Activated naive CD8-positive, alpha-beta T cell (primary cell): ENCODE measurements around the gene KCNK4.
A peak's percentile ranks its signal among the peaks of the same experiment; 100 is the strongest.
"Not testable (repeated sequence)": the region's sequence is repeated elsewhere in the genome, so short reads cannot be mapped to it uniquely, and the experiment has no call there.

Source experiments
- H3K27ac Mint-ChIP-seq: one replicate; pipeline ENCODE4 v1.8.0; 2021; ENCODE audit warnings: mixed read lengths
- H3K27me3 Mint-ChIP-seq: one replicate; pipeline ENCODE4 v1.8.0; 2021; ENCODE audit warnings: mixed read lengths
- H3K36me3 Mint-ChIP-seq: one replicate; pipeline ENCODE4 v1.8.0; 2021; ENCODE audit warnings: mixed read lengths
- H3K4me1 Mint-ChIP-seq: one replicate; pipeline ENCODE4 v1.8.0; 2021; ENCODE audit warnings: low read depth, mixed read lengths
- H3K4me3 Mint-ChIP-seq: one replicate; pipeline ENCODE4 v1.8.0; 2021; ENCODE audit warnings: mild to moderate bottlenecking, mixed read lengths
- H3K9me3 Mint-ChIP-seq: one replicate; pipeline ENCODE4 v1.8.0; 2021; ENCODE audit warnings: low read depth, mixed read lengths

KCNK4 gene

GRCh38 chr11:64291262-64291751 is at the start of gene KCNK4:
Gene KCNK4 (plus strand): TSS chr11:64291302. CDS start chr11:64293019, 1,717 bp downstream.
- Mint-ChIP-seq H3K27ac (peak within 1 kb of the TSS; percentile 54), H3K27me3 (peaks cover 20% of the 10 kb centered on the region), H3K4me1 (peaks cover 13% of the 10 kb centered on the region), H3K9me3 (no peaks in the 10 kb centered on the region), H3K4me3 (peak within 1 kb of the TSS; percentile 82), H3K36me3 (no peaks in the 10 kb centered on the region)

DNA sequence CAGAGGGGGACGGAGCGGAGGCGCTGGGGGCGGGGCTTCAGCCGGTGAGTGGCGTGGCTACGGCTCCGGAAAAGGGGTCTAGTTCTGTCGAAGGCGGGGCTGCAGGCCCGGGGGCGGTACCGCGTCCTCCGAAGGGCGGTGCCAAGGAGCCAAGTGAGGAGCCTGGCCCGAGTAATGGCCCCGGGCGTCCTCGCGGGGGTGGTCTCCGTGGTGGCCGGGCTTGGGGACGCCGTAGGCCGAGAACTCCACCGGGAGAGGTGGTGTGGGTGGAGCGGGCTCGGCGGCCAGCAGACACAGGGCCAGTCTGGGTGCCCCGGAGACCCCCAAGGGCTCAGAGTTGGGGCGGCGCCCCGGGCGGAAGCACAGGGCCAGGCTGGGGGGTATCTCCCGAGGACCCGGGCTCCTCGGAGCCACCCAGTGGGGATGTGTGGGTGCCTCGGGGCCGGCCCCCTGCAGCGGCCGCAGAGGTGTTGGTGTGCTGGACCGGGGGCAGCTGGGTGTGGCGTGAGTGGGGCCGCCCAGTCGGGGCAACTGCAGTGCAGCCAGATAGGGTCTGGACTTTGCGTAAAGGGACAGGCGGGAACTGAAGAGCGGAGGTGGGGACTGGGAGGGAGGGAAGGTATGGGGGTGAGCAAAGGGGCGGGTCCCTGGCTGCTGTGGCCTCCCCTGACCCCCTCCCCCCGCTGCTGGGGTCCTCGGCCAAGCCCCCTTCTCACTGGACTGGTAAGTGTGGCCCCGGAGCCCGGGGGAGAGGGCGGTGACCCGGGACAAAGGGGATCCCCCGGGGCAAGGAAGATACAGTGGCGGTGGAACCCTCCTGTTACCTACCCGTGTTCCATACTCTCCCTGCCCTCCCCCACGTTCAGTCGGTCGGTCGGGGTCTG is 49.4 kb upstream of the KCNK4 start:
- Mint-ChIP-seq H3K9me3 (no peaks in the 10 kb centered on the region), H3K4me1 (peaks cover 27% of the 10 kb centered on the region), H3K36me3 (no peaks in the 10 kb centered on the region), H3K4me3 (peak overlapping the region; percentile 92), H3K27me3 (no peaks in the 10 kb centered on the region), H3K27ac (peak overlapping the region; percentile 97)

DNA sequence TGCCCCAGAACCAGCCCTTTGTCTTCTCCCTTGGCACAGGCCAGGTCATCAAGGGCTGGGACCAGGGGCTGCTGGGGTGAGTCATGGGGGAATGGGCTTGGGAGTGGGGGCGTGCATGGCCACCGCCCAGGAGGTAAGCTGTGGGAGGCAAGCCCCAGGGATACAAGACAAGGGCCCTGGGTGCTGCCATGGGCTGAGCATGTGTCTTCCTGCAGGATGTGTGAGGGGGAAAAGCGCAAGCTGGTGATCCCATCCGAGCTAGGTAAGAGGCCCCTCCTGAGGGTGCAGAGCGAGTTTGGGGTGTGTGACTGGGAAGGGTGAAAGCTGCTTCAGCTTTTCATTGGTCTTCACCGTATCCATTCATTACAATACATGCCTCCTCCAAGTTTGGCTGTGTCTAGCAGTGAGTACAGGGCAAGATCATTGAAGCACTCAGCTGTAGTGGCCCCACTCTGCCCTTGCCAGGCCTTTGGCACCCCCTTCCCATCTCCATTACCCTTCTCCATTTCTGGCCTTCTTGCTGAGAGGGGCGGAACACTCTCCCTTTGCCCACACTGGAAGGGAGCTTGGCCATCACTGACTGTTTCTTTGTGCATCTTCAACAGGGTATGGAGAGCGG is 47.8 kb upstream of the KCNK4 start:
- H3K4me1 Mint-ChIP-seq, result peaks cover 30% of the 10 kb centered on the region
- peak overlapping the region; percentile 77 for H3K4me3 Mint-ChIP-seq
- peak overlapping the region; percentile 54 for H3K27ac Mint-ChIP-seq
- no peaks in the 10 kb centered on the region for H3K9me3 Mint-ChIP-seq
- no peaks in the 10 kb centered on the region for H3K36me3 Mint-ChIP-seq
- no peaks in the 10 kb centered on the region for H3K27me3 Mint-ChIP-seq

DNA sequence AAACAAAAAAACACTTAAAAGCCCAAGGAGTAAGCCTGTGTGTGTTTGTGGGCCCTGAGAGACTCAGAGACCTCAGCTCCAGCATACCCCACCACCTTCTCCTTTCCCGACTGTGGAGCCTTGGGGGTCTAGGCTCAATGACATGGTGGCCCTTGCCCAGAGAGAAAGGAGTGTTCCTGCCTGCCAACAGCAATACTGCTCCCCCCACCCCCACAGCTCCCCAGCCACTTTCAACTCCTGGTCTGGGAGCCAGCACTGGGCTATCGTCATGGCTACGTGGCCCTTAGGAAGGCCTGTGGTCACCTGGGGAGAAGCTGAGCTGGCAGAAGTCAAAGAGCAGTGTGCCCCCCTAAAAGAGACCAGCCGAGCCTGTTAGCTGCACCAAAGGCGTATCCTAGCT is 47.0 kb upstream of the KCNK4 start:
- Mint-ChIP-seq H3K9me3 (no peaks in the 10 kb centered on the region), H3K27me3 (no peaks in the 10 kb centered on the region), H3K4me3 (peak overlapping the region; percentile 77), H3K27ac (peak overlapping the region; percentile 54), H3K4me1 (peaks cover 28% of the 10 kb centered on the region), H3K36me3 (no peaks in the 10 kb centered on the region)

DNA sequence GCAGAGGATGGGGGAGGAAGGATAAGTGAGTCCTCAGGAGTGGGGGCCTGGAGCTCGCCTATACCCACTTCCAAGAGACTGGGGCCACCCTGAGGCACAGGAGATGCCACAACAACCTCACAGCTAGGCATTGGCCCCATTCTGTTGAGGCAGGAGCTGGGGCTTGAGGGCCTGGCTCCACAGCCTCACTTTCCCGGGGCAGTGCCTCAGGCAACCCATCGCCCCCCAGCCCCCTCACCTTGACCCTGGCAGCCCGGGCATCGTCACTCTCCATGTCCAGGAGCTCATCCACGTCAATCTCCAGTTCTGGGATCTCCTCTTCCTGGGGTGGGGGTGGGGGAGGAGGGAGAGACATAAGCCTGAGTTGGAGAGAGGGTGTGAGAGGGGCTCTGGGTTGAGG is 46.1 kb upstream of the KCNK4 start:
- Mint-ChIP-seq H3K9me3 (no peaks in the 10 kb centered on the region), H3K27ac (no peak overlapping the region)

DNA sequence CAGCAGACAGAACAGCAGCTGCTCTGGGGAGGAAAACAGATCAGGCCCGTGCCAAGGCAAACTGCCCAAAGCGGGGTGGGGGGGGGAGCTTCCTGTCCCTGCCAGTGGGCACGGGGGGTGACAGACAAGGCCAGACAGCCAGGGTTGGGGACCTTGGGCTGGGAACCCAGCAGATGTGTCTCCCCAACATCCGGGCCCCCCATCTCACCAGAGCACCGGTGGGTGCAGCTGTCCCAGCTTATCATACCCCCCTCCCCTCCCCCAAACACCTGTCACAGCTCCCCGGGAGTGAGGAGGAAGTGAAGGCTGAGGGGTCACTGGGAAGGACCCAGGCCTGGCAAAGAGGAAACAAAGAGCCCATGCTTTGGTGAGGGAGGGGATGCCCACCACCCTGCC is 45.7 kb upstream of the KCNK4 start:
- Mint-ChIP-seq H3K27ac (peak overlapping the region; percentile 96), H3K27me3 (no peaks in the 10 kb centered on the region), H3K9me3 (no peaks in the 10 kb centered on the region), H3K4me1 (peaks cover 23% of the 10 kb centered on the region), H3K36me3 (no peaks in the 10 kb centered on the region), H3K4me3 (peak overlapping the region; percentile 94)

More for the DNA sequence above, 46.1 kb upstream of the KCNK4 start:
- no peaks in the 10 kb centered on the region for H3K27me3 Mint-ChIP-seq
- H3K36me3 Mint-ChIP-seq, result no peaks in the 10 kb centered on the region
- H3K4me3 Mint-ChIP-seq, result peak overlapping the region; percentile 94
- H3K4me1 Mint-ChIP-seq, result peaks cover 26% of the 10 kb centered on the region

DNA sequence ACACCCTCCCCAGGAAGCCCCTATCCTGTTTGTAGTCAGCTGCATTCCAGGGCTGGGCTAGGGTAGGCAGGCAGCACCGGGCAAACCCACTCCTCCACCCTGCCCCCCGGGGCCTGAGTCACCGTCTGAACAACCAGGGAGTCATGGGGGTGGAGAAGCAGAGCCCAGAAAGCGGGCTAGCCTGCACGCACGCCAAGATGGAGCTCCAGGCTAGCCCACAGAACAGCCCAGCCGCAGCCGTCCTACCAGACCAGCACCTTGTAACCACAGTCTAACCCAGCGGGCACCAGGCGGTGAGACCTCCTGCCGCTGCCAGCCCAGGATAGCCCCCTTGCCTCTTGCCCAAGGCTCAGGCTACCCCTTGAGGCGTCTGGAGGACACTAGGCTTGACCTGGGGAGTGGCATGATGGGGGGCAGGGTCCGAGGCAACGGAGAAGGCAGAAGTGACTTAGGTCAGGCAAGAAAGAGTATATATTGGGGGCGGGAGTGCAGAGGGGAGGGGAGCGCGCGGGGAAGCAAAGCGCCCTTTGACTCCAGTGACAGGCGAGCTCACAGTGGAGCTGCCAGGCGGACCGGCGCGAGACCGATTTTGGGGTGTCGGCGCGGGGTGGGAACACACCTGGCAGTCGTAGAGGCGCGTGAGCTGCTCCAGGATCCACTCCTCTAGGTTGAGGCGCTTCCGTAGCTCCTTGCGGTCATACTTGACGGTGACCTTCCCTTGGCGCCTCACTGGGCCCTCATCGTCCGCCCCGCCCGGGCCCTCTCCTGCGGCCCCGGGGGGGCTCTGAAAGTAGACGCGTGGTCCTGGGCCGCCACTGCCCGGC is 45.1 kb upstream of the KCNK4 start:
- Mint-ChIP-seq H3K36me3 (no peaks in the 10 kb centered on the region), H3K4me1 (peaks cover 24% of the 10 kb centered on the region), H3K27ac (peak overlapping the region; percentile 96), H3K27me3 (no peaks in the 10 kb centered on the region), H3K9me3 (no peaks in the 10 kb centered on the region), H3K4me3 (peak overlapping the region; percentile 94)

DNA sequence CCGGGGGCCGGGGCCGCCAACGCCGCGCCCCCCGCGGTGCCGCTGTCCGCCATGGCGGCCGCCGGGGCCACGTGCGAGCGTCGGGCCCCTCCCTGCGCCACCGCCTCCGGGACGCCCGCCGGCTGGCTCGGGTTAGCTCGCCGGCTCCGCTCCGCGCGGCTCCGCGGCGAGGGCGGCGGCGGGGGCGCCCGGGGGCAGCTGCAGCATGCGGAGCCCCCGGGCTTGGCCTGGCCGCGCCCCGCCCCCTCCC is 44.6 kb upstream of the KCNK4 start:
- H3K4me3 Mint-ChIP-seq, result peak overlapping the region; percentile 84
- not testable (repeated sequence) for H3K36me3 Mint-ChIP-seq, H3K27ac Mint-ChIP-seq, H3K27me3 Mint-ChIP-seq, H3K9me3 Mint-ChIP-seq
- H3K4me1 Mint-ChIP-seq, result peaks cover 24% of the 10 kb centered on the region

DNA sequence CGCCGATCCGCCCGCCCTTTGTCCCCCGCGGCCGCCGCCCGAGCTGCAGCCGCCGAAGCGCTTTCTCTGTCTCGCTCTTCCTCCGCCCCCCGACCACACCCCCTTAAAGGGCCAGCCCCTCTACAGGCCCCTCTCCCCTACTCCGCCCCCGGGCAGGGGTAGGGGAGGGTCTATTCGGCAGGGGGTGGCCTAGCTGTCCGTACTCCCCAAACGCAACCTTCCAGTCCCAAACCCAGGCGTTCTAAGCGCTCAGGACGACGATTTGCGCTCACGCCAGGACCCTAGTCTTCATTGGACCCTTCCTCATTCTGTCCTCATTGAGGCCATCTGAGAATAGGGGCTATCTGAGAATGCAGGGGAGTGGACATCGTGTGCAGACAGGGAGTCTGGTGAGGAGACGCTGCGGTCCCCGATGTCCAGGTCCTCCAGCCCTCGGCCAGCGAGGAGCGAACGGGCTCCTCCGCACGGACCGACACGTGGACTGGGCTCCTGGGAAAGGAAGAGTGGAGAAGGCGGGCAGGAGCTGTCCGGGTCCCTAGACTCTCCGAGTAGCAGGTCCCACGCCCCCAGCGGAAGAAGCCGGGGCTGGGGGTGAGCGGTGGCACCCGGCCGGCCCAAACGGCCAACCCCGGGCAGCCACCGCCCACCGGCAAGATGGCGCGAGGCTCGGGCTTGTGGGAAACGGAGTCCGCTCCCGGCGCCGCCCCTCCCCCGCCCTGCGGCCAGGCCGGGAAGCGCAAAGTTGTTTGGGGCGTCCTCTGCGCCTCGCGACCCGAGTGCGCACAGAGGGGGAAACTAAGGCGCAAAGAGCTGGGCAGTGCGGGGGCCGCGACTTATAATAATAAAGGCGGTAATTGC is 44.0 kb upstream of the KCNK4 start, which contains the start of gene PPP1R14B:
PPP1R14B (minus strand) TSS at position 73 of the 858 bp plus-strand sequence. CDS start 270 bp downstream, outside the sequence.
- Mint-ChIP-seq H3K9me3 (no peaks in the 10 kb centered on the region), H3K4me1 (peaks cover 28% of the 10 kb centered on the region), H3K27me3 (no peaks in the 10 kb centered on the region), H3K36me3 (no peaks in the 10 kb centered on the region), H3K27ac (peak within 1 kb of the TSS; percentile 96), H3K4me3 (peak within 1 kb of the TSS; percentile 94)

DNA sequence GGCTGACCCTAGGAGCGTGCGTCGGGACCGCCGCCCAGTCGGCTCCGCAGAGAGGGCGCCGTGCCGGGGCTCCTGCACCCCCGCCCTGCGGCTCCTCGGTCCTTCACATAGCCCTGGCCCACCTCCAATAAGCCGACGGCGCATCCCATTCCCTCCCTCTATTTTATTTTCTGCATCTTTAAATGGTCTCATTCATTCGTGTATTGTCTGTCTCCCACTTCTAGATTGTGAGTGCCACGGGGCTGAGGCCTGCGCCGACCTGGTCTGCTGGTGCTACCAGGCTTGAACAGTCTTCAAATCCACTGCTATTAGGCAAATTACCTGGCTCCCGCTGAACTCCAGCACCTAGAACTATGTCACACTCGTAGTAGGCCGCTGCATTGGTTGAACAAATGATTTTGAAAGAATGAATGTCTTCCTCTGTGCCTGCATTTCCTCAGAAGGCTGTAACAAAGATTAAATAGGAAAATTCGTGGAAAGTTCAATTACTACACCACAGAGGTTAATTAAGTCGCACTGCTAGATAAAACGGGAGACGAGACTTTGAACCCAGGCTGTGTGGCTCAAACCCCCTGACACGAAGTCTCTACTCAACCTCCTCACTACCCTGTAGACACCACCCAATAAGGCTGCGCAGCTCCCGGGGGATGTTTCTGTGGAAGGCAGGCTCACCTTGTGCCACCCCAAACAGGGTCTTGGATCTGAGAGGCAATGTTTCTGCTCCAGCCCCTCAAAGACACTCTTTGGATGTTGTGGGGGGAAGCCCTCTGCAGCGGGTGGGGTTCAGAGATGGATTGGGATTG is 43.2 kb upstream of the KCNK4 start:
- H3K27me3 Mint-ChIP-seq, result no peaks in the 10 kb centered on the region
- H3K36me3 Mint-ChIP-seq, result no peaks in the 10 kb centered on the region
- H3K4me1 Mint-ChIP-seq, result peaks cover 23% of the 10 kb centered on the region
- H3K4me3 Mint-ChIP-seq, result peak overlapping the region; percentile 79
- peak overlapping the region; percentile 74 for H3K27ac Mint-ChIP-seq
- H3K9me3 Mint-ChIP-seq, result no peaks in the 10 kb centered on the region

DNA sequence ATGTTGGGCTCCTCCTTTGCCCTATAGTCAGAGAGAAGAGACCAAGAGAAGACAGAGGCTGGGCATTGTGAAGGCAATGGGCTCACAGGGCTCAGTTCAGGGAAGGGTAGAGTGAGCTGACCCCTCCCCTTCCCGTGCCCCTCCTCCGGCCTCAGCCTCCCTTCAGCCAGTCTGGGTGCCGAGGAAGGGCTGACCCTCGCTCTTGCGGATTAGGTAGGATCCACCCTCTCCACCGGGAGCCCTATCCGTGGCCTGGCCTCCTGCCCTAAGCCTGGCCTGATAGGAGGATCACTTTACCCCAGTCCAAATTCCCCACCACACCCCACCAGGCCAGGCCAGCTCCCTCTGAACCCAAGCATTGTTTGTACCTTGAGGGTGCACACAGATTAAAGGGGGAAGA is 42.5 kb upstream of the KCNK4 start:
- Mint-ChIP-seq H3K4me1 (peaks cover 18% of the 10 kb centered on the region), H3K9me3 (no peaks in the 10 kb centered on the region), H3K4me3 (no peak overlapping the region), H3K27me3 (no peaks in the 10 kb centered on the region), H3K36me3 (no peaks in the 10 kb centered on the region), H3K27ac (no peak overlapping the region)

DNA sequence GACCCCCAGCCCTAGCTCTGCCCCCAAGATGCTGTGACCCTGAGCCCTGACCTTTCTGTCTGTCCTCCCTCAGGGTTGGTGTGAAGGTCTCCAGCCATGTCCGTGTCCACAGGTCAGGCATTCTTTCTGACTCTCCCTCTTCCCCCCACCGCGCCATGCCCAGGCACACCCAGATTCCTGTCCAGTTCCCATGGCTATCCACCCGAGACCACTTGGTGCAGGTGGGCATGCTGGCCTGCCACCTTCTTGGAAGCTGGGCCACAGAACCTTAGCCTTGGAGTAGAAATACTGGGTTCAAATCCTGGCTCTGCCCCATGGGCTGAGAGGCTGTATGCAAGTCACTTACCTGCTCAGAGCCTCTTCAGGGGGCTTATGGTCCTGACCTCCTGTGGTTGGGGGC is 42.1 kb upstream of the KCNK4 start:
- H3K27ac Mint-ChIP-seq, result no peak overlapping the region
- peaks cover 15% of the 10 kb centered on the region for H3K4me1 Mint-ChIP-seq
- no peaks in the 10 kb centered on the region for H3K36me3 Mint-ChIP-seq
- H3K27me3 Mint-ChIP-seq, result no peaks in the 10 kb centered on the region
- H3K4me3 Mint-ChIP-seq, result no peak overlapping the region
- H3K9me3 Mint-ChIP-seq, result no peaks in the 10 kb centered on the region

GRCh38 chr11:64249563-64250414 is 41.3 kb upstream of the KCNK4 start:
- no peaks in the 10 kb centered on the region for H3K36me3 Mint-ChIP-seq
- peaks cover 15% of the 10 kb centered on the region for H3K4me1 Mint-ChIP-seq
- H3K27me3 Mint-ChIP-seq, result no peaks in the 10 kb centered on the region
- H3K4me3 Mint-ChIP-seq, result peak overlapping the region; percentile 58
- no peaks in the 10 kb centered on the region for H3K9me3 Mint-ChIP-seq
- peak overlapping the region; percentile 22 for H3K27ac Mint-ChIP-seq
